GM18505 (cell line): ENCODE data around the gene OLFML2B.
A peak's percentile ranks its signal among the peaks of the same experiment; 100 is the strongest.
"Not testable (repeated sequence)": the region's sequence is repeated elsewhere in the genome, so short reads cannot be mapped to it uniquely, and the experiment has no call there.

Experiments used
- ATAC-seq: cut with Tn5 transposase; IDR thresholded peaks from one replicate; pipeline ENCODE4 v1.9.1; 2021; ENCODE audit not compliant: unreplicated experiment
- POLR2A ChIP-seq: IDR thresholded peaks from 4 replicates; pipeline ENCODE4 v1.6.1; 2011; ENCODE audit warnings: borderline replicate concordance; ENCODE audit not compliant: insufficient read depth, insufficient read length; ENCODE audit errors: extremely low read depth

The OLFML2B gene

DNA sequence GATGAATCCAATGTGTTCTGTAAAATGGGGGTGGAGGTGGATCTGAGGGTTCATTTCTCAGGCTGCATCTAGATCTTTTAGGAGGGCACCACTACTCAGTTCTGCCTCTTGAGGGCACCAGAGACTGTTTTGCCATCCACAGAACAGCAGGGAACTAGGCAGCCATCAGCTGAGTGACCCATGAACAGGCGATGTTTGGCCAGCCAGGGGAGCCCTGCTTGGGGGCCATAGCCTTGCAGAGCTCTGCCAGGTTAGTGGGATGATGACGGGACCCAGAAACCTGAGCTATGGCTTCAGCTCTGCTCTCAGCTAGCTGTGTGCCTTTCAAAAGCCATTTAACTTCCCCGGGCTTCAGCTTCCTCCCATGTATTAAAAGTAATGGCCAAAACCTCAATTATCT, 32.4 kb upstream of the OLFML2B start:
- TF ChIP-seq POLR2A = no peak
- no peak for ATAC-seq

DNA sequence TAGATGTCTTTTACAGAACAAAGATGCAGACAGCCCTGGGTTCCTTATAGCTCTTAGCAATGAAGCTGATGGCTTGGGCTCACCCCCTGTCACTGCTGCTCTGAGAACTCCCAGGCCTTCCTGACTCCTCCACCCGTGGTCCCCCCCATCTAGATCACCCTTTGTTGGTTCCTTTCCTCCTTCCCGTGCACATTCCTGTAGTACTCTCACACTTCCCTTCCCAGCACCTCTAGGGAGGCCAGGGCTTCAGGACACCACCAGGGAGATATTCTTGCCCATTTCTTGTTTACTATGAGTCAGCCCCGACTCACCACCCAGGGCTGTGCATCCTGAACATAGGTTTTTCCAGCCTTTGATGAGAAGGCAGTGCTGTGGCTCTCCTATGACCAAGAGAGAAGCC, 31.4 kb upstream of the OLFML2B start:
- TF ChIP-seq POLR2A = no peak
- no peak for ATAC-seq

DNA sequence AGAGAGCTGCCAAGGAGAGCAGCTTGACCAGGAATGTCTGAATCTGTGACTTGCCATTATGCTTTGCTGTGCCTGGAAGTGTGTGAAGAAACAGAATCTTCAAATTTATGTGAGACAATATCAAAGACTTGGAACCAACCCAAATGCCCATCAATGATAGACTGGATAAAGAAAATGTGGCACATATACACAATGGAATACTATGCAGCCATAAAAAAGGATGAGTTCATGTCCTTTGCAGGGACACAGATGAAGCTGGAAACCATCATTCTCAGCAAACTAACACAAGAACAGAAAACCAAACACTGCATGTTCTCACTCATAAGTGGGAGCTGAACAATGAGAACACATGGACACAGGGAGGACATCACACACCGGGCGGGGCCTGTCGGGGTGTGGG, 30.3 kb upstream of the OLFML2B start:
- not testable (repeated sequence) for ATAC-seq

DNA sequence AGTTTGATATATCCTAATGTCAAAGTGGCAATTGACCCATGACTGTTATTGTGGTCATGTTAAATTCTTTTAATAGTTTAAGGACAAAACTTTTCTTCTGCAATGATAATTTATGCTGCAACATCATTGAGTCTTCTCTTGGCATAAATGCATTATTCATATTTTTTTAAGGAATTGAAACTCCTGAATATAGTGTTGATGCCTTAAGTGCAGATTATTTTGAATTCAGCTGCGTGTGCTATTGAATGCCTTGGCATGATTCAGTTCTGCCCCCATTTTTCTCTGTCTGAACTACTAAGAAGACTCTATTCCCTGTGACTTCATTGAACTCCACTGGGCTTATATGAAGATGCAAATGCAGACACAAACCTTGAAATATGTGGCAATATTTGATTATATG, 23.3 kb upstream of the OLFML2B start:
- no peak for TF ChIP-seq POLR2A
- no peak for ATAC-seq

DNA sequence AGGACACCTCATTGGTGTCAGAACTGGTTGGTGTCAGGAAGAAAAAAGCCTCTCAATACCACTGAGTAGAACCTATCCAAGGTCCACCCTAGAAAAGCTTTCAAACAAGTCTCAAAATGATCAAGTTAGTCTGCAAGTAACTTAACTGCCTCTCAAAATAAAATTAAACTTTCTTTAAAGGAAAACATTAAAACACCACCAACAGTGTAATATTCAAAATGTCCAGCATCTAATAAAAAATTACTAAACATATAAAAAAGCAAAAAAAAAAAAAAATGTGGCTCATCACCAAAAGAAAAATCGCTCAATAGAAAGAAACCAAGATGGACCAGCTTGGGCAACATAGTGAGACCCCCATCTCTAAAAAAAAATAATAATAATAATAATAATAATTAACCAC, 18.7 kb upstream of the OLFML2B start:
- no peak for TF ChIP-seq POLR2A

DNA sequence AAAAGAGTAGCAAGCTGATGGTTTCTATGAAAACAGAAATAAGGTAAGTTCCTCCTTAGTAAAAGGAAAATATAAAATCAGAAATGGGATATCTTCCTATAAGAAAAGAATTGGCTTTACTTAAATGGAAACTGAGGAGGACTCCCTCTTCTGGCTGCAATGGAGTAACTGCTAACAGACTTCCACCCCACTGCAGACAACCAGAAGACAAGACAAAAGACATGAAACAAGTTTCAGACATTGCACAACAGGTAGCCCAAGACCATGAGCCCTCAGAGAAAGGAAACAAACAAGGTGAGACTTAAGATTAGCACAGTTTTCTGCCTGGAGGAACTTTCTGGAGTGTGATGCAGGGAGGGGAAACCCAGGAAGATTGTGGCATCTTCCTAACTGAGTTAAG, 17.0 kb upstream of the OLFML2B start:
- no peak for TF ChIP-seq POLR2A
- no peak for ATAC-seq

More for the DNA sequence above, 18.7 kb upstream of the OLFML2B start:
- ATAC-seq = no peak

DNA sequence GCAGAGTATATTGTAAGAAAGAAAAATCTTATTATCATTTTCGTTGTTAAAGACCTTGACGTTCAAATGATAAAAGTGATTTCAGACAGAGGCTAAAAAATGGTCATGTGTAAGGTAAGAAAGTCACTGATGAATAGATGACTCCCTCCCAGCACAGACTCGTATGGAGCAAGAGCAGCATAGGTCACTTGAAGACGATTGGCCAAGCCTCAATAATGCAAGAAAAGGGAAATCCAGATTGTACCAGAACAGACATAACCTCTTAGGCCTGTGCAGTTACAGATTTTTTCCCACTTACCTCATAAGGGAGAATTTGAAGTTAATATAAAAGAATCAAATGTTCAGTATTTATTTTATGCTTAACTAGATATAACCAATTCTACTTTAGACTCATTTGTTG, 16.3 kb upstream of the OLFML2B start:
- no peak for ATAC-seq
- TF ChIP-seq POLR2A = no peak

DNA sequence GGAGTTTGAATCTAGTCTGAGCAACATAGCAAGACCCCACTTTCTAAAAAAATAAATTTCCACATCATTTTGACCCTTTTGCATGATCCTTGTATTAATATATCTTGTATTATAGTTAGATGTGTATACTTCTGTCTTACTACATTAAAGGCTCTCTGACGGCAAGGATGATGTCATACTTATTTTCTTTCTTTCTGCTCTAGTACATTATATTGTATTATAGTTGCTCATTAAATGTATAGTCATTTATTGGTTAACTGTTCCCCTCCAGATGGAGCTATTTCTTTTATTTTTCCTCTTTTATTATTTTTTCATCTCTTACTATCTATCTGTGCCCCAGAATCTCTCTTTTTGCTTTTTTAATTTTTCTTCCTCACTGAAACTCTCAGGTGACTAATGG, 15.0 kb upstream of the OLFML2B start:
- no peak for ATAC-seq
- TF ChIP-seq POLR2A = no peak

DNA sequence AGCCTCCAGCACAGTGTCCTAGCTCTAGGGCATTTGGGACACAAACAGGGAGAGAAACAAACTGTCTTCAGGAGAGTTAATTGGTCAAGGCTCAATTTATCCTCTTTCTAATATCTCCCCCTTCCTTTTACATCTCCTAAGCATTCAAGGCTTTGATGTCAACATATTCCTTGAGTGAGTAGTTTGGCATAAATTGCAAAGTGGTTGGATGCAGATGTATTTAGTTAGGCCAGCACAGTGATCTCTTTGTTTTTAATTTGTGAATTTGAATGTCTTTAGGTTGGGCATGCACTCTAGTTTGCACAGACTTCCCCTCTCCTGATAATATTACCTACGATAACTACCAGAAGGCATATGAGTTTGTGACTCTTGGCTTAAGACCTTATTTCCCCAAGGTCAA, 12.5 kb upstream of the OLFML2B start:
- ATAC-seq = no peak
- no peak for TF ChIP-seq POLR2A

DNA sequence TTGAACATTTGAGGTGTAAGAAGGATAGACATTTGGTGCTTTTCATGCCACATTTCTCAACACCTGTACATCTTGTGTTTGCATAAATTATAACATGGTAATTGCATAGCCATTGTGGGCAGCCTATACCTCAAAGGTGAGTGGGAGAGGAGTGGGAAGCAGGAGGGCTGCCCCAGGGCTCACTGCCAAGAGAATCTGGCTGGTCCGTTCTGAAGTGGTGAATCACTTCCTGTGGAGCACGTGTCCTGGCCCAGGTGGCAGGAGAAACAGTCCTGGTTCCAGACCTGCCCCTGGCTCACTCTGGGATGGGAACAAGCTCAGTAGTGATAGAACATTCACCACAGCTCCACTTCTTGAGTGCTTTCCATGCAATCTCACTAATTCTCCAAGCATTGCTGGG, 11.6 kb upstream of the OLFML2B start:
- no peak for TF ChIP-seq POLR2A
- ATAC-seq = no peak

DNA sequence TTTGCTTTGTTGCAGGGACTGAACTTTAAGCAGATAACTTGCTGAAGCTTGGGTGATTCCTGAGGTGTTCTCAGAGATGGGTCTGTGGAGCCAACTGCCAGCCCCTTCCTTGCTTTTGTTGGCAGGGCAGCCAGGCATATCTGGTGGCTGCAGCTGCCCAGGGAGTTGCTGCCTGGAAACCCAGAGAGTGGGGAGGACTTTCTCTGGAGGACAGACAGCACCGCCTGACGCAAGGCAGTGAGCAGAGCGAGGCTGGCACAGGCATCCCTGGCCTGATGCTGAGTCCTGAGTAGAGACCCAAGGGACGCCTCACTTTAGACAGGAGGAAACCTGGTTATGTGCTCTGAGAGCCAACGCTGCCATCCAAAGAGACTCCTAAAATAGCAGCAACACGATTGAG, 9.8 kb upstream of the OLFML2B start:
- no peak for ATAC-seq
- no peak for TF ChIP-seq POLR2A

DNA sequence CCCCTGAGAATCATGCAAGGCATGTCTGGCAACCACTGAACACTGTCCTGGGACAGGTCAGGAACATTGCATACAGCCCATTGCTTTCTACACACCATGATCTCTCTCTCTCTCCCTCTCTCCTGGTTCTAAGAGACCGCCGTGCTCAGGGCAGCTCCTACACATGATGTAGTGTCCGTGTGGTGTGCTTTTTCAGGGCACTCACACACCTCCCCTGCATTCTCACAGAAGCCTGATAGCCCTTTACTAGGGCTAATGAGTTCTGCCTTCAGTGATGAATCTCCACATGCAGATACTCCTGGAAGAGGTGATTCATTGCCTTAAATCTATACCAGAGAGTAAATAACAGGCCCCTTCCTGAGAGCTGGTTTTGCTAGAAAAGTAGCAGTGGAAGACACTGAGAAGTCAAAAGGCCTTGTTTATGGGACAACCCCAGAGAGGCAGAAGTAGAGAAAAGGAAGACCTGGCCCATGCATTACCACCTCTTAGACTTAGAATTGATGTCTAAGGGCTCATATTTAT, 7.2 kb upstream of the OLFML2B start:
- ATAC-seq = no peak
- TF ChIP-seq POLR2A = no peak

DNA sequence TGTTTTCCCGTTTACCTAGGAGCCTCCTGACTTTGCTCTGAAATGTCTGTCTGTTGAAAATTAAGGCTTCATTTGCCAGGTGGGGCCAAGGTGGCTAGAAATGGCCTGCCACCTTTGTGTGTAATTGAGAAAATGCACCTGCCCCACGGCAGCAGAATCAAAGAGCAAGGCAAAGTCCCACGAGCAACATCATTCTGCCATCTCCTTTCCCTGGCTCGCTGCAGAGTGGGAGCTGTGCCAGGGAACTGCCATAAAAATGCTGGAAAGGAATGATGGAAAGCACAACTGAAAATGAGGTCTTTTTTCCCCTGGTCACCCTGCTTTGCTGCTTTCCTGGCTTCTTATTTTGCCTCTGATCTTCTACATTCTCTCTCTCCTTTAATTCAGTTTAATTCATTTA, 5.5 kb upstream of the OLFML2B start:
- ATAC-seq = no peak
- TF ChIP-seq POLR2A = no peak

DNA sequence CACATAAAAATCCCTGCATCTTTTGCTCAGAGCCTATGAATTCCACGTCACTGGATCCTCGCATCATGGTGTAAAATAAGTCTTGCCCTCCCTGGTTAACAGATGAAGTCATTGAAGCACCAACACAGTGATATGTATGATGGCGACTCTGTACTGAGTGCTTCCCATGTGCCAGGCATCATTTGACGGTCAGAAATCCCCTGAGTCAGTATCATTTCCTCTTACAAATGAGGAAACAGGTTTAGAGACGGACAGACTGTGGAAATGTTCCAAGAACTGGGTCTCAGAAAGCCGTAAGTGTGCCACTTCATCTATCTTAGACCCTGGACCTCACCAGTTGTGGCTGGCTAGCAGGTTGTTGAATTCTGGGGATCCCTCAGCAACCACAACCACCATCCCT, 5.1 kb upstream of the OLFML2B start:
- ATAC-seq = peak; percentile 70
- TF ChIP-seq POLR2A = no peak

DNA sequence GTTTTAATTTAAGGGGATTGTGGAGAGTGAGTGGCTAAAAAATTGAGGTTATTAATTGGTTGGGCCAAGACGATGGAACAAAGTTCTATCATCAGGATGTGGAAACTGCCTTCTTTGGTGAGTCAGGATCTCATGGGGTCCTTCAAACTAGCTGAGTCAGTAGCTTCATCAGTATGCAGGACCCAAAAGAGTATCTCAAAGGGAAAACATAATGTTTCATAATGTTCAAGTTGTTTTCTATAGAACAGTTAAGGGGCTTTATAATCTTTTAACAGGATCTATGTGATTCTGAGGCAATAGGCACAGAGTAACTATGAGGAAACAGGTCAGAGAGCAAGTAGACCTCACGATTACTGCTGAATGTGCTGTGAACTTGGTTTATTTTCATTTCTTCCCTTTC, 3.2 kb upstream of the OLFML2B start:
- no peak for TF ChIP-seq POLR2A
- ATAC-seq = no peak

DNA sequence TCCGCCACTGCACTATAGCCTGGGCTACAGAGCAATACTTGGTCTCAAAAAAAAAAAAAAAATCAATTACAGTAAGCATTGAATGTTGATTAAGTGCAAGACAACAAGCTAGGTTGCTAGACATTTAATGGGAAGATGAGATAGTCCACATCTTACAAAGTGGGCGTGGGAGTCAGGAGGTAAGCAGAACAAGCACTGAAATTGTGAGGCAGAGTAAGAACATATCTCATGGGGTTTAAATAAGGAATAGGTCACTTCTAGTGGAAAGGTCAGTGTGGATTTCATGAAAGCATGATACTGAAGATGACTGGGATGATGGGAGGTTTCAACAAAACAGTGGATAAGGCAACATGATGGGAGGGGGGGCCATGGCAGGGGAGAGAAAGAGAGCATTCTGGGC, 1.9 kb upstream of the OLFML2B start:
- ATAC-seq = no peak
- TF ChIP-seq POLR2A = no peak

DNA sequence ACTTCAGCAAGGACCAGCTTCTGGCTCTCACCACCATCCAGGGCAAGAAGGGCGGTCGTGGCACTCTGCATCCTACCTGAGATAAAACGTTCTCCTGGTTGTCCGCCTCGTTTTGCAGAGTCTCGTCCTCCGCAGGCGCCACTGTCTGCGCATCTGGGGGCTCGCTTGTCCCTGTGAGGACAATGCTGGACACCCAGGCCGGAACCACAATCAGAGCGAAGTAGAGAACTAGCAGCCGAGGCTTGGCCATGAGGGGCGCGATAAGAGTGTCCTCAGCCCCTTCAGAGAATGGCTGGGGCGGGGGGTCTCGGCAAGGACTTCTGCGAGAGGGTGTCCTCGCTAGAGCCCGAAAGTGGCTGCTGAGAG, 505 bp downstream of the OLFML2B start:
- TF ChIP-seq POLR2A = no peak
- no peak for ATAC-seq

DNA sequence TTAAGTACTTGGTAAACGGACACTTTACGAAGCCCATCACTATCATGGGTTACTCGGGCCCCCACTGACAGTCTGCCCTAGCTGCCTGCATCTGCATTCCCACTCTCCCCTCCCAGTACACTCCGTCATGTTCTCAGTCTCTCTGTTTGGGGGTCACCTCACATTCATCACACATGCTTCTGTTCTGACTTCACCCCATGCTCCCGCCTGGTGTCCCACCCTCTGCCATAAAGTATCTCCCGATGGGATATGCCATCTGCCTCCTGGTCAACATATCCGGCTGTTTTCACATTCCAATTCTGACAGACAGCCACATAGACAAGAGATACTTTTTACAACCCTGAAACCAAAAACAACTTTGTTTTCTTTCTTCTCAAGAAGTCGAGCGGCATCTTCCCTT, 1.0 kb downstream of the OLFML2B start:
- no peak for TF ChIP-seq POLR2A
- ATAC-seq = no peak
